Body of pancreas (tissue), 4 donors: ENCODE results near the gene ADAMTSL1.

Experiments used
- POLR2A ChIP-seq, 3 donors: fragments of 450-650 bp; IDR thresholded peaks; one replicate each; pipeline ENCODE4 v1.6.1; 2016; ENCODE audit warnings: antibody characterized with exemption in 3 of 3, mild to moderate bottlenecking in 2 of 3
- TF ChIP-seq, protein P1 (sequence below), 7 experiments: fragments of 450-650 bp in 4 of 7; fragments of 200-600 bp in 3 of 7; sonication (generic) in 3 of 7; IDR thresholded peaks; one replicate each; pipeline ENCODE4 v1.5.1; 2016 to 2019; ENCODE audit warnings: antibody characterized with exemption in 7 of 7

GRCh38 chr9:18741359-18741758, 267.4 kb downstream of the ADAMTSL1 start:
- TF ChIP-seq, protein P1, sequence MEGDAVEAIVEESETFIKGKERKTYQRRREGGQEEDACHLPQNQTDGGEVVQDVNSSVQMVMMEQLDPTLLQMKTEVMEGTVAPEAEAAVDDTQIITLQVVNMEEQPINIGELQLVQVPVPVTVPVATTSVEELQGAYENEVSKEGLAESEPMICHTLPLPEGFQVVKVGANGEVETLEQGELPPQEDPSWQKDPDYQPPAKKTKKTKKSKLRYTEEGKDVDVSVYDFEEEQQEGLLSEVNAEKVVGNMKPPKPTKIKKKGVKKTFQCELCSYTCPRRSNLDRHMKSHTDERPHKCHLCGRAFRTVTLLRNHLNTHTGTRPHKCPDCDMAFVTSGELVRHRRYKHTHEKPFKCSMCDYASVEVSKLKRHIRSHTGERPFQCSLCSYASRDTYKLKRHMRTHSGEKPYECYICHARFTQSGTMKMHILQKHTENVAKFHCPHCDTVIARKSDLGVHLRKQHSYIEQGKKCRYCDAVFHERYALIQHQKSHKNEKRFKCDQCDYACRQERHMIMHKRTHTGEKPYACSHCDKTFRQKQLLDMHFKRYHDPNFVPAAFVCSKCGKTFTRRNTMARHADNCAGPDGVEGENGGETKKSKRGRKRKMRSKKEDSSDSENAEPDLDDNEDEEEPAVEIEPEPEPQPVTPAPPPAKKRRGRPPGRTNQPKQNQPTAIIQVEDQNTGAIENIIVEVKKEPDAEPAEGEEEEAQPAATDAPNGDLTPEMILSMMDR (IDR thresholded peaks at IDR 0.05), result no peak
- TF ChIP-seq POLR2A (IDR thresholded peaks at IDR 0.05), result no peak
